Cardiac fibroblast (primary cell): Measurements from ENCODE around the gene KIF1B.
A peak's percentile ranks its signal among the peaks of the same experiment; 100 is the strongest.

ENCODE experiments used
- DNase-seq, 2 donors: peaks; one replicate each; pipeline versions ENCODE4 v3.0.0 to v3.0.0-alpha.2; 2010; ENCODE audit warnings: low read depth in 2 of 2
- H3K4me3 ChIP-seq, 2 donors: replicated peaks in 1 of 2; 1 replicate in 1 of 2; 2 replicates in 1 of 2; pipeline ENCODE4 v1.5.1; 2011; ENCODE audit warnings: low read depth in 2 of 2, low read length in 2 of 2, mild to moderate bottlenecking in 2 of 2, moderate library complexity in 1 of 2
- CTCF ChIP-seq: IDR thresholded peaks from one replicate; pipeline ENCODE4 v1.5.1; 2011; ENCODE audit warnings: low read depth, mild to moderate bottlenecking, low read length, inconsistent platforms

KIF1B gene

DNA sequence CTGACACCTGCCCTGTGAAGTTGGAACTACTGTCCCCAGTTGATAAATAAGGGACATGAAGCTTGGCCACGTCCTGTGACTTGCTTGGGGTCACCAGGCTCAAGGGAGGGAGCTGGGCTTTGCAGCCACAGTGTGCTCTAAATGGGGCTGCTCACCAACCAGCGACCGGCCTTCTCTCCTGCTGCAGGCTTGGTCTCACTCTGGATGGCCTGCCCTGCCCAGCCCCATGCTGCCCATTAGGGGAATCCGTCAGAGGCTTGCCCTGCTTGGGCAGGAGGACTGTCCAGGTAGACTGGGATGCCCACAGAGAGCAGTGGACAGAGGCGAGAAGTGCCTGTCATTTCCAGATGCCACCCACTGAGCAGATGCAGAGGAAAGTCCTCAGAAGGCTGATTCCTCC, 218.6 kb downstream of the KIF1B start:
- H3K4me3 ChIP-seq = no peak overlapping the region
- TF ChIP-seq CTCF = no peak
- DNase-seq = no peak

- TF ChIP-seq CTCF = no peak
- DNase-seq = peak; percentile 39 to 65
- peak overlapping the region; percentile 31 to 86 for H3K4me3 ChIP-seq
Observed at GRCh38 chr1:10429868-10430215, 219.5 kb downstream of the KIF1B start.

- TF ChIP-seq CTCF = peak; percentile 67
- H3K4me3 ChIP-seq = peak within 1 kb of the TSS; percentile 86 to 87
- DNase-seq = peak; percentile 87 to 93
Observed at GRCh38 chr1:10430216-10431069, 220.1 kb downstream of the KIF1B start, which contains the start of gene CENPS. CENPS (plus strand) TSS chr1:10430433; CDS start chr1:10430518, 85 bp downstream.
